Nephron (organoid): ENCODE data around the gene TRIM10.

ENCODE experiments used
- H3K27ac Mint-ChIP-seq, 3 experiments: 2 replicates each; pipeline ENCODE4 v1.8.0; 2020; ENCODE audit warnings: mixed read lengths in 3 of 3, mild to moderate bottlenecking in 2 of 3, moderate library complexity in 1 of 3
- H3K27me3 Mint-ChIP-seq: 2 replicates; pipeline ENCODE4 v1.8.0; 2021; ENCODE audit warnings: low read depth, mild to moderate bottlenecking, moderate library complexity, mixed read lengths
- H3K36me3 Mint-ChIP-seq: 2 replicates; pipeline ENCODE4 v1.8.0; 2020; ENCODE audit warnings: low read depth, mixed read lengths
- H3K4me1 Mint-ChIP-seq: 2 replicates; pipeline ENCODE4 v1.8.0; 2020; ENCODE audit warnings: mixed read lengths
- H3K4me3 Mint-ChIP-seq, 3 experiments: 2 replicates each; pipeline ENCODE4 v1.8.0; 2020; ENCODE audit warnings: mild to moderate bottlenecking in 3 of 3, mixed read lengths in 3 of 3, moderate library complexity in 2 of 3
- H3K9me3 Mint-ChIP-seq: 2 replicates; pipeline ENCODE4 v1.8.0; 2020; ENCODE audit warnings: mixed read lengths
- TF ChIP-seq, protein P1 (sequence below), 3 experiments: fragments of 200-600 bp; sonication (generic); IDR thresholded peaks; one replicate each; pipeline ENCODE4 v1.5.0; 2021; ENCODE audit warnings: antibody characterized with exemption in 3 of 3; ENCODE audit not compliant: unreplicated experiment in 3 of 3

TRIM10 gene, protein sequence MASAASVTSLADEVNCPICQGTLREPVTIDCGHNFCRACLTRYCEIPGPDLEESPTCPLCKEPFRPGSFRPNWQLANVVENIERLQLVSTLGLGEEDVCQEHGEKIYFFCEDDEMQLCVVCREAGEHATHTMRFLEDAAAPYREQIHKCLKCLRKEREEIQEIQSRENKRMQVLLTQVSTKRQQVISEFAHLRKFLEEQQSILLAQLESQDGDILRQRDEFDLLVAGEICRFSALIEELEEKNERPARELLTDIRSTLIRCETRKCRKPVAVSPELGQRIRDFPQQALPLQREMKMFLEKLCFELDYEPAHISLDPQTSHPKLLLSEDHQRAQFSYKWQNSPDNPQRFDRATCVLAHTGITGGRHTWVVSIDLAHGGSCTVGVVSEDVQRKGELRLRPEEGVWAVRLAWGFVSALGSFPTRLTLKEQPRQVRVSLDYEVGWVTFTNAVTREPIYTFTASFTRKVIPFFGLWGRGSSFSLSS

GRCh38 chr6:30160785-30161531 lies at the start of gene TRIM10:
TSS of gene TRIM10 (minus strand) at chr6:30161211. CDS start at chr6:30160858, 353 bp downstream.
- no peaks in the 10 kb centered on the region for H3K9me3 Mint-ChIP-seq
- no peak within 1 kb of the TSS for H3K4me3 Mint-ChIP-seq
- H3K27me3 Mint-ChIP-seq = peaks cover 31% of the 10 kb centered on the region
- H3K36me3 Mint-ChIP-seq = no peaks in the 10 kb centered on the region
- TF ChIP-seq, protein P1, sequence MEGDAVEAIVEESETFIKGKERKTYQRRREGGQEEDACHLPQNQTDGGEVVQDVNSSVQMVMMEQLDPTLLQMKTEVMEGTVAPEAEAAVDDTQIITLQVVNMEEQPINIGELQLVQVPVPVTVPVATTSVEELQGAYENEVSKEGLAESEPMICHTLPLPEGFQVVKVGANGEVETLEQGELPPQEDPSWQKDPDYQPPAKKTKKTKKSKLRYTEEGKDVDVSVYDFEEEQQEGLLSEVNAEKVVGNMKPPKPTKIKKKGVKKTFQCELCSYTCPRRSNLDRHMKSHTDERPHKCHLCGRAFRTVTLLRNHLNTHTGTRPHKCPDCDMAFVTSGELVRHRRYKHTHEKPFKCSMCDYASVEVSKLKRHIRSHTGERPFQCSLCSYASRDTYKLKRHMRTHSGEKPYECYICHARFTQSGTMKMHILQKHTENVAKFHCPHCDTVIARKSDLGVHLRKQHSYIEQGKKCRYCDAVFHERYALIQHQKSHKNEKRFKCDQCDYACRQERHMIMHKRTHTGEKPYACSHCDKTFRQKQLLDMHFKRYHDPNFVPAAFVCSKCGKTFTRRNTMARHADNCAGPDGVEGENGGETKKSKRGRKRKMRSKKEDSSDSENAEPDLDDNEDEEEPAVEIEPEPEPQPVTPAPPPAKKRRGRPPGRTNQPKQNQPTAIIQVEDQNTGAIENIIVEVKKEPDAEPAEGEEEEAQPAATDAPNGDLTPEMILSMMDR (IDR thresholded peaks at IDR 0.05; ENCODE audit: unreplicated experiment in 3 of 3) = no peak
- H3K27ac Mint-ChIP-seq = no peak within 1 kb of the TSS
- H3K4me1 Mint-ChIP-seq = peaks cover 5% of the 10 kb centered on the region

GRCh38 chr6:30207619-30208295 lies 46.7 kb upstream of the TRIM10 start:
- Mint-ChIP-seq H3K36me3 (peaks cover 3% of the 10 kb centered on the region), H3K9me3 (no peaks in the 10 kb centered on the region), H3K27me3 (no peaks in the 10 kb centered on the region), H3K27ac (peak overlapping the region; percentile 46 to 79 (median 66)), H3K4me1 (peaks cover 50% of the 10 kb centered on the region), H3K4me3 (peak overlapping the region; percentile 1 to 44 (median 5))
- TF ChIP-seq, protein P1 (IDR thresholded peaks at IDR 0.05; ENCODE audit: unreplicated experiment in 3 of 3) = no peak

GRCh38 chr6:30206799-30207618 lies 46.0 kb upstream of the TRIM10 start:
- H3K9me3 Mint-ChIP-seq = no peaks in the 10 kb centered on the region
- peaks cover 43% of the 10 kb centered on the region for H3K4me1 Mint-ChIP-seq
- peak overlapping the region; percentile 5 to 44 (median 8) for H3K4me3 Mint-ChIP-seq
- H3K27me3 Mint-ChIP-seq = no peaks in the 10 kb centered on the region
- peaks cover 3% of the 10 kb centered on the region for H3K36me3 Mint-ChIP-seq
- peak overlapping the region; percentile 46 to 79 (median 66) for H3K27ac Mint-ChIP-seq
- TF ChIP-seq, protein P1 (IDR thresholded peaks at IDR 0.05; ENCODE audit: unreplicated experiment in 3 of 3) = no peak

DNA sequence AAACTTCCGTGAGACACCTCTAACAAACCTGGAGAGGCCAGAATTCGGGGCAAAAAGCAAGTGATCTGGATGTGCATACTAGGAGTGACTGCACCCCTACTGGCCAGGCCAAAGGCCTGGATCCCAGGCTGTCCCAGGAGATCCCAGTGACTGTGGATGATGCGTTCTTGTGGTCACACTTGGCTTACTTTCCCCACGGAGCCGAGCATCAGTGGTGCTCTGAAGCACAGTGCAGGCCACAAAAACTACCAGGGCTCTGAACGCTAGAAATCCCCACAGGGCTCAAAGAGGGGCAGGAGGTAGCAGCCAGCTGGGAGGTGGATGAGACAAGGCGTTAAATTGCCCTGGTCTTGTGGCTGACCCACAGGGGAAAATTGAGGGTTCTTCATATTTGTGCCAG lies 45.1 kb upstream of the TRIM10 start:
- TF ChIP-seq, protein P1 (IDR thresholded peaks at IDR 0.05; ENCODE audit: unreplicated experiment in 3 of 3) = no peak
- H3K36me3 Mint-ChIP-seq = peaks cover 3% of the 10 kb centered on the region
- peaks cover 35% of the 10 kb centered on the region for H3K4me1 Mint-ChIP-seq
- peak overlapping the region in 2 of 3 experiments; percentile 30 to 46 for H3K27ac Mint-ChIP-seq
- no peaks in the 10 kb centered on the region for H3K9me3 Mint-ChIP-seq
- H3K27me3 Mint-ChIP-seq = no peaks in the 10 kb centered on the region
- H3K4me3 Mint-ChIP-seq = no peak overlapping the region

GRCh38 chr6:30204116-30204515 lies 43.1 kb upstream of the TRIM10 start:
- TF ChIP-seq, protein P1 (IDR thresholded peaks at IDR 0.05; ENCODE audit: unreplicated experiment in 3 of 3) = no peak
- no peak overlapping the region for H3K27ac Mint-ChIP-seq
- no peaks in the 10 kb centered on the region for H3K9me3 Mint-ChIP-seq
- peaks cover 12% of the 10 kb centered on the region for H3K36me3 Mint-ChIP-seq
- no peaks in the 10 kb centered on the region for H3K27me3 Mint-ChIP-seq
- no peak overlapping the region for H3K4me3 Mint-ChIP-seq
- peaks cover 25% of the 10 kb centered on the region for H3K4me1 Mint-ChIP-seq
